GM21737 (cell line): ENCODE results near the gene OR8I2.
"Not testable (repeated sequence)": the region's sequence is repeated elsewhere in the genome, so short reads cannot be mapped to it uniquely, and the experiment has no call there.

Experiments
- ATAC-seq: cut with Tn5 transposase; IDR thresholded peaks from one replicate; pipeline ENCODE4 v1.9.1; 2021; ENCODE audit warnings: mild to moderate bottlenecking, moderate library complexity; ENCODE audit not compliant: unreplicated experiment

Gene OR8I2

GRCh38 chr11:56093008-56093407 is at the start of gene OR8I2:
TSS of gene OR8I2 (plus strand) at chr11:56093308. CDS start at chr11:56093308, 0 bp downstream.
- ATAC-seq = no peak

- ATAC-seq = no peak
Measured at GRCh38 chr11:56045538-56045937, 47.6 kb upstream of the OR8I2 start.

- ATAC-seq = no peak
Measured at GRCh38 chr11:56048480-56048879, 44.6 kb upstream of the OR8I2 start.

- no peak for ATAC-seq
Measured at GRCh38 chr11:56049487-56049886, 43.6 kb upstream of the OR8I2 start.

- not testable (repeated sequence) for ATAC-seq
Measured at GRCh38 chr11:56056366-56056765, 36.7 kb upstream of the OR8I2 start.

GRCh38 chr11:56057661-56058237 is 35.4 kb upstream of the OR8I2 start:
- ATAC-seq = not testable (repeated sequence)

- ATAC-seq = not testable (repeated sequence)
Measured at GRCh38 chr11:56058260-56058780, 34.8 kb upstream of the OR8I2 start.

GRCh38 chr11:56066980-56067379 is 26.1 kb upstream of the OR8I2 start:
- no peak for ATAC-seq

- no peak for ATAC-seq
Measured at GRCh38 chr11:56089697-56090096, 3.4 kb upstream of the OR8I2 start.

- no peak for ATAC-seq
Measured at GRCh38 chr11:56103210-56103737, 10.2 kb downstream of the OR8I2 start, which contains the start of gene OR8H2. TSS of gene OR8H2 (plus strand) at chr11:56103687. CDS start at chr11:56105043, 1,356 bp downstream.

GRCh38 chr11:56122073-56122472 is 29.0 kb downstream of the OR8I2 start, which contains the start of gene OR8H3:
TSS of gene OR8H3 (plus strand) at chr11:56122373. CDS start at chr11:56122373, 0 bp downstream.
- ATAC-seq = no peak

- no peak for ATAC-seq
Measured at GRCh38 chr11:56140151-56140661, 47.1 kb downstream of the OR8I2 start, which contains the start of gene OR8J3. TSS of gene OR8J3 (minus strand) at chr11:56140201. CDS start at chr11:56137718, 2,483 bp downstream.

GRCh38 chr11:56143681-56144080 is 50.6 kb downstream of the OR8I2 start:
- not testable (repeated sequence) for ATAC-seq
